PFSK-1 (cell line): Measurements from ENCODE around the gene POU2F1.

Experiments used
- POLR2AphosphoS5 ChIP-seq: IDR thresholded peaks from 2 replicates; pipeline ENCODE4 v1.6.1; 2012; ENCODE audit warnings: low read depth, mild to moderate bottlenecking, control low read depth, low read length, moderate library complexity
- TAF1 ChIP-seq: IDR thresholded peaks from 2 replicates; pipeline ENCODE4 v1.6.1; 2012; ENCODE audit warnings: low read length, control low read depth, borderline replicate concordance; ENCODE audit not compliant: insufficient read depth
- TF ChIP-seq, protein P1 (sequence below), 2 experiments: IDR thresholded peaks; 2 replicates each; pipeline versions ENCODE4 v1.6.1 to v1.8.0; 2011 to 2012; ENCODE audit warnings: low read depth in 2 of 2, low read length in 2 of 2, control low read depth in 1 of 2, inconsistent platforms in 1 of 2, mild to moderate bottlenecking in 1 of 2, moderate library complexity in 1 of 2; ENCODE audit not compliant: insufficient read depth in 1 of 2

DNA sequence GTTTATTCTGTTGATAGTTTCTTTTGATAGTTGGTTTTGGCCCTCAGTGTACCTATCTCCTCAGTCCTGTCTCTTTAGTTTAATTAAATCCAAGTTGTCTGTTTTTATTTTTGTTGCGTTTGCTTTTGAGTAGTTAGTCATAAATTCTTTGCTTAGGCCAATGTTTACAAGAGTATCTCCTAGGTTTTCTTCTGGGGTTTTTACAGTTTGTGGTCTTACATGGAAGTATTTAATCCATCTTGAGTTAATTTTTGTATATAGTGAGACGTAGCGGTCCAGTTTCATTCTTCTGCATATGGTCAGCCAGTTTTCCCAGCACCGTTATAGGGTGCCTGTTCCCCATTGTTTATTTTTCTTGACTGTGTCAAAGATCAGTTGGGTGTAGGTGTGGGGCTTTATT is 139.4 kb downstream of the POU2F1 start:
- TF ChIP-seq TAF1 = no peak
- TF ChIP-seq, protein P1, sequence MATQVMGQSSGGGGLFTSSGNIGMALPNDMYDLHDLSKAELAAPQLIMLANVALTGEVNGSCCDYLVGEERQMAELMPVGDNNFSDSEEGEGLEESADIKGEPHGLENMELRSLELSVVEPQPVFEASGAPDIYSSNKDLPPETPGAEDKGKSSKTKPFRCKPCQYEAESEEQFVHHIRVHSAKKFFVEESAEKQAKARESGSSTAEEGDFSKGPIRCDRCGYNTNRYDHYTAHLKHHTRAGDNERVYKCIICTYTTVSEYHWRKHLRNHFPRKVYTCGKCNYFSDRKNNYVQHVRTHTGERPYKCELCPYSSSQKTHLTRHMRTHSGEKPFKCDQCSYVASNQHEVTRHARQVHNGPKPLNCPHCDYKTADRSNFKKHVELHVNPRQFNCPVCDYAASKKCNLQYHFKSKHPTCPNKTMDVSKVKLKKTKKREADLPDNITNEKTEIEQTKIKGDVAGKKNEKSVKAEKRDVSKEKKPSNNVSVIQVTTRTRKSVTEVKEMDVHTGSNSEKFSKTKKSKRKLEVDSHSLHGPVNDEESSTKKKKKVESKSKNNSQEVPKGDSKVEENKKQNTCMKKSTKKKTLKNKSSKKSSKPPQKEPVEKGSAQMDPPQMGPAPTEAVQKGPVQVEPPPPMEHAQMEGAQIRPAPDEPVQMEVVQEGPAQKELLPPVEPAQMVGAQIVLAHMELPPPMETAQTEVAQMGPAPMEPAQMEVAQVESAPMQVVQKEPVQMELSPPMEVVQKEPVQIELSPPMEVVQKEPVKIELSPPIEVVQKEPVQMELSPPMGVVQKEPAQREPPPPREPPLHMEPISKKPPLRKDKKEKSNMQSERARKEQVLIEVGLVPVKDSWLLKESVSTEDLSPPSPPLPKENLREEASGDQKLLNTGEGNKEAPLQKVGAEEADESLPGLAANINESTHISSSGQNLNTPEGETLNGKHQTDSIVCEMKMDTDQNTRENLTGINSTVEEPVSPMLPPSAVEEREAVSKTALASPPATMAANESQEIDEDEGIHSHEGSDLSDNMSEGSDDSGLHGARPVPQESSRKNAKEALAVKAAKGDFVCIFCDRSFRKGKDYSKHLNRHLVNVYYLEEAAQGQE (IDR thresholded peaks at IDR 0.05; ENCODE audit: insufficient read depth in 1 of 2, low read depth in 2 of 2, low read length in 2 of 2) = no peak
- TF ChIP-seq POLR2AphosphoS5 = no peak
